ENCODE data around the gene DYRK1B.

The DYRK1B gene

DNA sequence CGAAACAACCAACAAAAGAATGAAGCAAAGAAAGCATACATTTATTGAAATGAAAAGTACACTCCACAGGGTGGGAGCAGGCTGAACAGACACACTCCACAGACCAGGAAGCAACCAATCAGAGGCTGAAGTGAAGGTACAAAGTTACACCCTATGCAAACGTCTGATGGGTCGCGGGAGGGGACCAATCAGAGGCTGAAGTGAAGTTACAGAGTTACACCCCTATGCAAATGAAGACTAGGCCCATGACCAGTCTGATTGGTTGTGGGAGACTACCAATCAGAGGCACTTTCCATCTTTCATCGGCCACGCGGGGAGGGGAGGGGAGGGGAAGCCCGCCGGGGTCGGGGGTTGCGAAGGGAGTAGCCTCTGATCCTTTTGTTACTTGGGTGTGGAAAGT is 24.6 kb upstream of the DYRK1B start:
- DNase-seq (ENCODE audit: low read depth, low spot score) = no peak

DNA sequence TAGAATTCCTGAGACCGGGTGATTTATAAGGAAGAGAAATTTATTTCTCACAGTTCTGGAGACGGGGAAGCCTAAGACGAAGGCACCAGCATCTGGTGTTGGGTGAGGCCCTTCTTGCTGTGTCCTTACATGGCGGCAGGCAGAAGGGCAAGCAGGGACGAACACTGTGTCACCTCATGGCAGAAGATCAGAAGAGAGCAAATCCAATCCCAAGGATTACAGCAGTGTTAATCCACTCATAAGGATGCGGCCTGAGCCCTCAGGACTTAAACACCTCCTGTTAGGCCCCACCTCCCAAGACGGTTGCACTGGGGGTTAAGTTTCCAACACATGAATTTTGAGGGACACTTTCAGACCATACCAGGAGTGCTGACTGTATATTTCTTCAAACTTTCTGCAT is 18.9 kb upstream of the DYRK1B start:
- no peak for DNase-seq (ENCODE audit: low read depth, low spot score)

DNA sequence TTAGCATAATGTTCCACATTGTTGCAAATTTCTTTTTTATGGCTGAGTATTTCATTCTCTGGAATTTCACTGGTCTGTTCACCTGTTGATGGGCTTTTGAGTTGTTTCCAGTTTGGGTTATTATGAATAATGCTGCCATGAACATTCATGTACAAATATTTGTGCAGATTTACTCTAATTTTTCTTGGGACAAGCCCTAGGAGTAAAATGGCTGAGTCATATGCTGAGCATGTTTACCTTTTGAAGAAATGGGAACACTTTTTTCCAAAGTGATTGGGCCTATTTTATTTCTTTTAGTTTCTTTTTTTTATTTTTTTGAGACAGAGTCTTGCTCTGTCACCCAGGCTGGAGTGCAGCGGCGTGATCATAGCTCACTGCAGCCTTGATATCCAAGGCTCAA is 16.9 kb upstream of the DYRK1B start:
- DNase-seq (ENCODE audit: low read depth, low spot score) = no peak

DNA sequence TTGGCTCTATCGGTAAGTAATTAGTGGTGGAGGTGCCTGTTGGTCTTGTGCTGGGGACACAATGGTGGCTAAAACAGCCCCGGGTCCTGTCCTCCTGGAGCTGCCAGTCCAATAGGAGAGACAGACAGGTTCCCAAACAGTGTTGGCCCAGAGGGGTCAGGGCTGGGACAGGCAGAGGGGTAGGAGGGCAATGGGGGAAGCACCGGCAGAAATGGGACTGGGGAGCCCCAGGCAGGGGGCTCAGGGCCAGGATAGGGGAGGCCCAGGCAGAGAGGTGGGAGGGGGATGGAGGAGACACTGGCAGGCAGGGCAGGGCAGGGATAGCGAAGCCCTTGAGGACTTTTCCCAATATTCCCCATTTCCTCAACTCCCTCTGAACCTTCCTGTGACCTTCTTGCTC is 14.4 kb upstream of the DYRK1B start:
- DNase-seq (ENCODE audit: low read depth, low spot score) = no peak

DNA sequence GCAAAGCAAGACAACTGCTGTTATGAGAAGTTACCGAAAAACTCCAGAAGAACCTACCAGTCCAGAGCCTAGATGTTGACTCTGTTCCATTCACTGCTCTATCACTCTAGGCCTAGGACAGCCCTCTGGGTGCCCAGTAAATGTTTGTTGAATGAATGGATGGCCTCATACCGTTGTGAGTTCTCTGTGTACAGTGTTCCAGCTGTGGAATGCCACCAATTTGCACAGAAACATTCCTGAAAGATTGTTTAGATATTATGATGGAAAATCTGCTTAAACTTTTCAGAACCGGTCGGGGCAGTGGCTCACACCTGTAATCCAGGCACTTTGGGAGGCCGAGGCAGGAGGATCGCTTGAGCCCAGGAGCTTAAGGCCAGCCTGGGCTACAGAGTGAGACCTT is 13.6 kb upstream of the DYRK1B start:
- no peak for DNase-seq (ENCODE audit: low read depth, low spot score)

DNA sequence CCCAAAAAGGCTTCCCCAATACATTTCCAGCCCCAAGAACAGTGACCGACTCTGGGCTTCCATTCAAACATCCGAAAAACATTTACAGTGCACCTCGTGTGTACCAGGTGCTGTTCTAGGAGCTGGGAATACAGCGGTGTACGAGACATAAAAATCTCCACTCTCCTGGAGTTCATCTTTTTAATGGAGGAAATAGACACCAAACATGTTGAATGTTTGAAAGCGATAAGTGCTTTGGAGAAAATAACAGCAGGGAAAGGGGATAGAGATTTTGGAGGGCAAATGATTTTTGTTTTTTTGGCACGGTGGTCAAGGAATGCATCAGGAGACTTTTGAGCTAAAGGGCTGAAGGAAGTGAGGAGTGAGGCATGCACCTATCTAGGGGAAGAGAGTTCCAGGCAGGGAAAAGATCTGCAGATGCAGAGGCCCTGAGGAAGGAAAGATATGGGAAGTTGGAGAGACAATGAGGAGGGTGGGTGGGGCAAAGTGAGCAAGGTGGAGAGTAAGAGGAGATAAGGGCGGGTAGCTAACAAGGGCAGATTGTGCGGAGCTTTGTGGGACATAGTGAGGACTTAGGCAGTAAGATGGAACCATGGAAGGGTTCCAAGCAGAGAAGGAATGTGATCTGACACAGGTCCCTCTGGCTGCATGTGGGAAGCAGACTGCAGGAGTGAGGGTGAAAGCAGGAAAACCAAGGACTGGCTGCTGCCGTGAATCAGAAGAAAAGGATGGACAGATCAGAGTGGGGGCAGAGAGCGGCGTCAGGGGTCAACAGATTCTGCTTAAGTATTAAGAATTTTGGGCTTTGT is 12.9 kb upstream of the DYRK1B start:
- no peak for DNase-seq (ENCODE audit: low read depth, low spot score)

DNA sequence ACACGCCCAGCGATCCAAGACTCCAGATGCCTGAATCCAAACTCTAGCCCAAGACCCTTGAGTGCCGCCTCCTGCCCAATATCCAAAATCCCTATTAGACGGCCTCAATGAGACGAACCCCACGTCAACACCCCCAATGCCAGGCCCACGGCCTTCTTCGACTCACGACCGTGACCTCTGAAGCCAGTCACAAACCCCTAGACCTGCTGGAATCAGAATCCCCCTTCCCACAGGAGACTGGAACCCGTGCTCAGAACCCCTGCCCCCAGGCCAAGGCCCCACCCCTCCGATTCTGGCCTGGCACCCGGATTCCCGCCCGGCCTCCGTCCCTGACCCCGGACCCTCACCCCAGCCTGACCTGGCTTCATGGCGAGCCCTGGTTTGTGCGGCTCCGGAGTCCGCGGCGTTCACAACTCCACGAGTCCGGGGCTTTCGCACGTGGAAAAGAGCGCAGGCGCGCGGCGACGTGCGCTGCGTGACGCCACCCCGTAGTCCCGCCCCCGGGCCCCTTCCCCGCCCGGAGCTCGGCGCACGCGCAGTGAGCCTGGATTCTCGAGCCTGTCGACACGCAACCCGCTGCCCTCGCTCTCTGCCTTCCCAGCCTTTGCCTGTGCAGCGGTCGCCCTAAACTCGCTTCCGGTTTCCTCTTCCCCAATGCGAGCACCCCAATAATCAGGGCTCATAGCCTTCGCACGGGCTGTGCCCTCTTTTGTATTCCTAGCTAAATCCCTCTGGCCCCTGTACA is 12.1 kb upstream of the DYRK1B start, which contains the start of gene FBL:
Gene FBL (minus strand): TSS at position 447 of the 745 bp plus-strand sequence. CDS start 79 bp downstream, at position 368.
- DNase-seq (ENCODE audit: low read depth, low spot score) = peak; percentile 62

DNA sequence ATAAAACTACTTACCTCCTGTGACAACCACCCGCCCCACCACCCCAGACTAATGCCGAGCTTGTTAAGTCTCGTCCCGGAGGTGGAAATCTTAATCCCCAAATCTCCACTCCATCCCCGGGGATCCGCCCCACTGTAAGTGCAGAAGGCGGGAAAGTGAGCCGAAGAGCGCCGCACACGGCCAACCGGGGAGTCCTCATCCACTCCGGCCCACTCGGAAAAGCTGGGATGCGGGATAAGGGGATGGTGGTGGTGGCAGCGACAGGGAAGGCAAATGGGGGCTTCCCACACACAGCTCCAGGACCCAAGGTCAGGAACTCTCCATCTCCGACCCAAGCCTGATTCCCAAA is 11.6 kb upstream of the DYRK1B start:
- no peak for DNase-seq (ENCODE audit: low read depth, low spot score)

DNA sequence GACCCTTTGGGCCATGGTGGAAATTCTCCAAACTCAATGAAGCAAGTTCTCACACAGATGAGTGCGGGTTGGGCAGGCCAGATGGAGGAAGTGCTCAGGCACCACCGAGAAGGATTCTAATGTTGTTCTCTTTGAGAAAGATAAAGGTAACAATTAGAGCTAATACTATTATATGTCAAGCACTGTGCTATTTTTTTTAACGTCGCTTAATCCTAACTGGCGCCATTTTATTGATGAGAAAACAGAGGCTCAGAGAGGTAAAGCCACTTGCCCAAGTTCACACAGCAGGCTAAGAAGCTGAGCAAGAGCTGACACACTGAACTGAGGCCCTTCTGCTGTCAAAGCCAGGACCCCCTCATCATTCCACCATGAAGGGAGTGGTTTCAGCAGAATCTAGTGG is 11.2 kb upstream of the DYRK1B start:
- no peak for DNase-seq (ENCODE audit: low read depth, low spot score)

DNA sequence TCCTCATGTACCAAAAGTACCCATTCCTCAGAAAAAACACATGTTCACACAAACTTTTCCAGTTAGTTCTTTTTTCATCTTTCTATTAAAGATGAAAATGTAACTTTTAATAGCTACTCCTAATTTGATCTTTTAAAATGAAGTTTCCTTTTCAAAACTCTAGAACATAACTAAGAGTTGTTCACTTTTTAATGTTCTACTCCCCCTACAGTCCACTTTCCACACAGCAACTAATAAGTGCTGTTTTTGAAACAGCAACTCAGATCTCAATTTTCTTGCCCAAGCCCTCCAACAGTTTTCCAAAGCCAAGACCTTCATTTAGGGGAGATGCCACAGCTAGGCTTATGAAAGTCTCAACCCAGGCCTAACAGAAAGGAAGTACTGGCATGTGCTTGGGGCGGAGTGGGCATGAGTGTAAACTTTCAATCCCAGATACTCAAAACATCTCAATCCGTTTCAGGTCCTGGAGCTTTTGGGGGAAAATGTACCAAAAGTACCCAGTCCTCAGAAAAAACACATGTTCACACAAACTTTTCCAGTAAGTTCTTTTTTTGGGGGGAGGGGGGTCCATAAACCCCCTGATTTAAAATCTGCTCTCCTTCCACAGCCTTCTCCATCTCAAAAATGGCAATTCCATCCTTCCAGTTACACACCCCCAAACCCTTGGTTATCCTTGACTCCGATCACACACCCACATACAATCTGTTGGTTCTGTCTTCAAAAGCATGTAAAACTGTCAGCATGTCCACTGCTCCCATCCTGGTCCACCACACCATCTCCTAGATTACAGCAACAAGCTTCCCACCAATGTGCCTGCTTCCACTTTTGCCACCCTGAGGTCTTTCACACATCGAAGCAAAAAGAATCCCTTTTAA is 10.2 kb upstream of the DYRK1B start:
- DNase-seq (ENCODE audit: low read depth, low spot score) = no peak

DNA sequence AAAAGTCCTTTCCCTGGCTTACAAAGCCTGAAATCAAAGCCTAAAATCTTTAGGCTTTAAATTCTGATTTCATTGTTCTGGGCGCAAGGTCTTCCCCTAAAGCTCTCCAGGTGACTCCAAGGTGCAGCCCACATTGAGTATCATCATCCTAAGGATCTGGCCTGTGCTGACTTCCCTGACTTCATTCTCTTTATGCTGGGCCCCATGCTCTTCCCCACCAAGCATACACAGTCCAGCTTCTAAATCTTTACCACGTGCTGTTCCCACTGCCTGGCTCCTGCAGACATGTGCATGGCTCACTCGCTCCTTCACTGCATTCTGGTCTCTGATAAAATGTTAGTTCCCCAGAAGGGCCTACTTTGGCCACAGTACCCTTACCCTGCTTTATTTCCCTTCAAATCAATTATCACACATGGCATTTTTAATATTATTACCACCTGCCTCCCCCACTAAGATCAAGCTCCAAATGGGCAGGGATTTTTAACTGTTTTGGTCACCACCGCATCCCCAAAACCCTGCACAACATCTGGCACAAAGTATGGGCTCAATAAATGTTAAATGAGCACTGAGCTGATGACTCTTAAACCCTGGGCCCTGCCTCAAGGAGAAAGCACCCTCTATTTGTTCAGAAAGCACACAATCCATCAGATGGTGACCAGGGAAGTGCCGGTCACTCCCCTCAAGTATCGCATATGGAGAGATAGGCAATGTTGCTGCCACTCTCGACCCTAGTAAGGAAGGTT is 8.9 kb upstream of the DYRK1B start:
- no peak for DNase-seq (ENCODE audit: low read depth, low spot score)

DNA sequence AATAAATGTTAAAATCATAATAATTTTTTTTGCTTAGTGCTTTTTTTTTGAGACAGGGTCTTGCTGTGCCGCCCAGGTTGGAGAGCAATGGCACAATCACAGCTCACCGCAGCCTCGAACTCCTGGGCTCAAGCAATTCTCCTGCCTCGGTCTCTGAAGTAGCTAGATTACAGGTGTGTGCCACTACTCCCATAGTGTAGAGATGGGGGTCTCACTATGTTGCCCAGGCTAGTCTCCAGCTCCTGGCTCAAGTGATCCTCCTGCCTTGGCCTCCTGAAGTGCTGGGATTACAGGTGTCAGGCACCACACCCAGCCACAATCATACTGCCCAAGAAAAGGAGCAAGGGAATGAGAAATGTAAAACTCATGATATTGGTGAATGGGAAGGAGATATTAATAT is 7.1 kb upstream of the DYRK1B start:
- no peak for DNase-seq (ENCODE audit: low read depth, low spot score)

DNA sequence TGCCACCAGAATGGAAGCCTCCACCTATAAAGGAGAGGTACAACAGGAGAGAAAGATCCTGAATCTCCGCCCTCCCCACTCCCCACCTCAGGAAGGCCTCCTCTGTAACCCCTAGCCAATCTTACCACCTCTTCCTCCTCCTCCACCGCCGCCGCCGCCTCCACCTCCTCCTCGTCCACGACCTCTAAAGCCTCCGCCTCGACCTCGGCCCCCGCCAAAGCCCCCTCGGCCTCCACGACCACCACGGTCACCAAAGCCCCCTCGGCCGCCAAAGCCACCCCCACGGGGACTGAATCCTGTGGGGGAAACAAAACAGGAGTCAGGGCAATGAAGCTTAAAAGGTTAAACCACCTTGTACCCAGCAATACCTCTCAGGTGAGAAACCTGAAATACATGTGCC is 6.5 kb upstream of the DYRK1B start:
- no peak for DNase-seq (ENCODE audit: low read depth, low spot score)

DNA sequence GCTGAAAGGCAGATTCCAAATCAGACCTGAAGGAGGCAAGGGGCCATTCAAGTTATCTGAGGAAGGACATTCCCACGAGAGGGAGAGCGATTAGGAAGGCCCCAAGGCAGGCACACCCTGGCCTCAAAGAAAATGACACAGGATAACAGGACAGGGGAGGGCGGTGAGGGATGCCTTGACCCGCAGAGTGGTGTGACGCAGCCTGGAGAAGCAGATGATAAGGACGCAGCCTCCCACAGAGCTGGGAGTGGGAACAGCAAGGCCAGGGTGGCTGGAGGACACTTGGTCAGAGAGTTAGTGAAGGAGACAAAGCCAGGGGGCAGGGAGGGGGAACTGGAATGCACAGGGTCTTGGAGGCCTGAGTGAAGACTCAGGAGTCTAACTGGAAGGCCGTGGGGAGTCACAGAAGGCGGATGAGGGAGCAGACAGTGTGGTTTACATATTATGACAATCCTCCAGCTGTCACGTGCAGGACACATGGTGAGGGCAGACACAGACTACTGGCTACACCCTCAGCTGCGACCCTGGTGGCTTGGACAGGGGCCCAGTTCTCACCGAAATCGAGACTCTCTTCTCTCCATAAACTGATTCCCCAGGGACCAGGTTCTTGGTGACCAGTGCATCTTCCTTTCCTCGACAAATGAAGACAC is 5.8 kb upstream of the DYRK1B start:
- no peak for DNase-seq (ENCODE audit: low read depth, low spot score)

DNA sequence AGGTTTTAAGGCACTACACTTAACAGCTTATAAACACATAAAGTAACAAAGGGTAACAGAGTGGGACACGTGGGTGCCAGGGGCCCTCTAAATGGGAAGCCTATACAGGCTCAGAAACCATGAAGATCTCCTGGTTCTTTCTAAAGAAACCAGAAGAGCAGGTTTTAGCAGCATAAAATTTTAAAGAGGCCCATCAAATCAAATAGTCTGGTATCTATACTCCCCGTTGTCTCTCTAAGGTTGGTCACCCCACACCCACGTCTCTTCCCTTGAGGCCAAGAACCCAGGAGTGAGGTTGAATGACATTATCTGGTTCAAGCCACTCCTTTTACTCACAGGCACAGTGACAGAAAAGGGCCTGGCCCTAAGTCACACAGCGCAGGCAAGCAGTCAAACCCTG is 4.6 kb upstream of the DYRK1B start:
- no peak for DNase-seq (ENCODE audit: low read depth, low spot score)

DNA sequence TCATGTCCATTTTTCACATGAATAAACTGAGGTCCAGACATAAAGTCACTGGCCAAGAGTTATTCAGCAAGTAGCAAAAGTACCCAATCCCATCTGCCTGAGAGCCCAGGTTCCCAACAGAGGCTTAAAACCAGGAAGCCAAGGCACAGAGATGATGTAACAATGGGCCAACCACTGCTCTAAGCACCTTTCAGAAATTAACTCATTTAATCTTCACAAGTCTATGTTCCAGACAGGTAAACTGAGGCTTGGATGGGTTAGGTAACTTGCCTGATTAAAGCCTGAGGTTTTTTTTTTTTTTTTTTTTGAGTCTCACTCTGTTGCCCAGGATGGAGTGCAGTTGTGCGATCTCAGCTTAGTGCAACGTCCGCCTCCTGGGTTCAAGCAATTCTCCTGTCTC is 4.0 kb upstream of the DYRK1B start:
- DNase-seq (ENCODE audit: low read depth, low spot score) = no peak

DNA sequence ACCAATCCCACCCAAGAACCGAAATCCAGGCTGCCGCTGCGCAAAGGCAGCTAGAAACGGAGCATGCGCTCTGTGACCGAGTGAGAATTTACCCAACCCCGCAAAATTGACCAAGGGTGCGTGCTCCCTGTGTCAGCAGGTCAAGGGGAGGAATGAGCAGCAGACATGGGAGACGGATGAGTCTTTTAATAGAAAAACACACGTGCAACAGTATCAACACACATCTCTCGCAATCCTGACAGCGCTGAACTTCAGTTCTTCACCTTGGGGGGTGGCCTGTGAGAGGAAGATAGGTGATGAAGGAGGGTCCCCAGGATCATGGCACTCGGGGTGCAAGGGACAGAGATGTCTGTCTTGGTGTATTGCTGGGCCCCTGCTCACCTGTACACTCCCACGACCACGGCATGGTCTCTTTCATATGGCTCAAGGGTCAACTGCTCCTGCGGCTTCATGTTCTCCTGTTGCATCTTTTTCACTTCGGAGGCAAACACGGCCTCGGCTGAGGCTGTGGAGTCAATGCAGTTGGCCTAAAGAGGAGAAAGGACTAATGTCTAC is 402 bp upstream of the DYRK1B start:
- no peak for DNase-seq (ENCODE audit: low read depth, low spot score)

DNA sequence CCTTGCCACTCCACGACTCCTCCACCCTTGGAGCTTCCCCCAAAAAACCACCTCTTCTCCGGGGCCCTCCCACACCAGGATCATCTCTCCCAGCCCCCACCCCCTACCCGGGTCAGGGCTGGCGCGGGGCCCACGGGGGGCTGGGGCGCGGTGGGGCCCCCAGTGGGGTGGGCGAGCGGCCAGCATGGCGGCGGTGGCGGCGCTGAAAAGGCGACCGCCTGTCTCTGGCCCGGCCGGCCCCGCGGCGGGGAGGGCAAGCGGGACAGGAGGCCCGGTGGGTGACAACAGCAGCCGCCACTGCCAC is 850 bp downstream of the DYRK1B start:
- DNase-seq (ENCODE audit: low read depth, low spot score) = no peak

DNA sequence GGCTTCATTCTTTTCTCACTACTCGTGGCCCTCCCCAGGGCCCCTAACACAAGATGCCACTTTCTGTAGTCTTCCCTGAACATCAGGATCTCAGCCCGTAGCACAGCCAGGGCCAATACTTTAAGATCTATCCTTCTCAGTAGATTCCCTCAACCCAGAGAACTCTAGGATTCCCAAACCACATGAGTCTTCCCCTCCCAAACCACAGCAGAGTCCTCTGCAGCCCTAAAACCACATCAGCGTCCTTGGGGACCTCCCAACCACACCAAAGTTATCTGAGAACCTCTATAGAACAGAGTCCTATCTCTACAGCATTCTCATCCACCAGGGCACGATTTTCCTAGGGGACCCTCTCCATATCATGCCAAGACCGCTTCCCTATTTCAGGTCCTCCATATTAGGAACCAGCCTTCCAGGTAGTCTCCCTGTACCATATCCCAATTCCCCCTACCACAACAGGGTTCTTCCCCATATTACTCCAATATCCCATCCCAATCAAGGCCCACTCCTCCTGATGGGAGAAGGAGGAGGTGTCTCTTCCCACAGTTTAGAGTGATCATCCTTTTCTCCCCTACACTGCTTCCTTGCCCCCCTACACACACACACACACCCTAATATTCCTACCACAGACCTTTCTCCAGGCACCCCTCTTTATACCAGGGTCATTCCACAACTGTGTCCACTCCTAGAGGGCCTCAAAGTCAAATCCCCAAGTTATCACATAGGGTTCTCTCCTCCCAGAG is 1.4 kb downstream of the DYRK1B start:
- no peak for DNase-seq (ENCODE audit: low read depth, low spot score)

DNA sequence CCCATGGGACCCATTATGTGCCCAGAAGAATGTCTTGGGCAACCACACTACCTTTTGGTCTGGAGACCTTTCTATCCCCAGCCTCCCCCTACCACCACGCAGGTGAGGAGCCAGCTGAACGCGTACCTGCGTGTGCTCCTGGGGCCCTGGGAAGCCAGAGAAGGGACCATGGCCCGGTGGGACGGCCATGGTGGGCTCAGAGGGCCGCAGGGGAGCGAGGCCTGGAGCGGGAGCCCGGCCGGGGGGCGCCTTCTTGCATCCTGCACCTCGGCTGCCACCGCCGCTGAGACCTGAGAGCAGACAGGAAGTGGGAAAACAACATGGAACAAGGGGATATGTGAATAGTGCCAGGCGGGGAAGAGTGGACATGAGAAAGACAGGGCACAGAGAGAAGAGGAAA is 2.3 kb downstream of the DYRK1B start:
- no peak for DNase-seq (ENCODE audit: low read depth, low spot score)

Measured in brain pericyte (primary cell).